ENCODE results near the gene TBC1D19.

Gene TBC1D19

GRCh38 chr4:26803211-26803861 is 219.5 kb downstream of the TBC1D19 start:
- Mint-ChIP-seq H3K4me1 (peaks cover 16% of the 10 kb centered on the region), H3K27me3 (no peaks in the 10 kb centered on the region), H3K4me3 (no peak overlapping the region), H3K27ac (no peak overlapping the region), H3K36me3 (ENCODE audit: low read depth) (no peaks in the 10 kb centered on the region), H3K9me3 (peaks cover 3% of the 10 kb centered on the region)
- ATAC-seq (no peak), DNase-seq (no peak)

DNA sequence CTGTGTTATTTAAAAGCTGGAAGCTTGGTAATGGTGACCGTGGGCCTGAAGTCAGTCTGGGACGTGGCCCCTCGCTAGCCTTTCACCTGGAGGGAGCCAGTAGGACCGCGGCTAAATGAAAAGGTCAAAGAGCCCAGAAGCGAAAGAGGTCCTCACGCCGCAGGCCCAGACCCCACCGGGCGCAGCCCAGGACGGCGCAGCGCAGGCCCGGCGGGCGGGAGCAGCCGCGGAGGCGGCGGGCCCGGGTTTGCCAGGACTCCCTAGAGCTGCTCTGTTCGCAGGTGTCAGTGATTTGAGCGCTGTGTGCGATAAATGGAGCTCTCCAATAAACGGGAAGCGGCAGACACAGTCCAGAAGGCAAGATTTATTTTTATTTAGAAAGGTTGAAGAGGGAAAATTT is 220.6 kb downstream of the TBC1D19 start:
- ATAC-seq (no peak), DNase-seq (no peak)
- no peaks in the 10 kb centered on the region for H3K9me3 Mint-ChIP-seq

GRCh38 chr4:26804925-26805324 is 221.0 kb downstream of the TBC1D19 start:
- DNase-seq, result no peak
- H3K36me3 Mint-ChIP-seq (ENCODE audit: low read depth), result no peaks in the 10 kb centered on the region
- H3K27ac Mint-ChIP-seq, result peak overlapping the region; percentile 16
- no peak for ATAC-seq
- H3K4me3 Mint-ChIP-seq, result no peak overlapping the region
- H3K9me3 Mint-ChIP-seq, result no peaks in the 10 kb centered on the region
- peaks cover 16% of the 10 kb centered on the region for H3K4me1 Mint-ChIP-seq
- H3K27me3 Mint-ChIP-seq, result no peaks in the 10 kb centered on the region

More for the DNA sequence above, 220.6 kb downstream of the TBC1D19 start:
- H3K36me3 Mint-ChIP-seq (ENCODE audit: low read depth), result no peaks in the 10 kb centered on the region
- H3K27ac Mint-ChIP-seq, result no peak overlapping the region
- H3K4me1 Mint-ChIP-seq, result peaks cover 16% of the 10 kb centered on the region
- H3K27me3 Mint-ChIP-seq, result no peaks in the 10 kb centered on the region
- H3K4me3 Mint-ChIP-seq, result no peak overlapping the region

Data from activated naive CD8-positive, alpha-beta T cell treated with anti-CD3 and anti-CD28 coated beads, Interleukin-2, amount 50 U/mL, for 24 hours (primary cell).